ENCODE results near the gene IFT25.

The IFT25 gene

DNA sequence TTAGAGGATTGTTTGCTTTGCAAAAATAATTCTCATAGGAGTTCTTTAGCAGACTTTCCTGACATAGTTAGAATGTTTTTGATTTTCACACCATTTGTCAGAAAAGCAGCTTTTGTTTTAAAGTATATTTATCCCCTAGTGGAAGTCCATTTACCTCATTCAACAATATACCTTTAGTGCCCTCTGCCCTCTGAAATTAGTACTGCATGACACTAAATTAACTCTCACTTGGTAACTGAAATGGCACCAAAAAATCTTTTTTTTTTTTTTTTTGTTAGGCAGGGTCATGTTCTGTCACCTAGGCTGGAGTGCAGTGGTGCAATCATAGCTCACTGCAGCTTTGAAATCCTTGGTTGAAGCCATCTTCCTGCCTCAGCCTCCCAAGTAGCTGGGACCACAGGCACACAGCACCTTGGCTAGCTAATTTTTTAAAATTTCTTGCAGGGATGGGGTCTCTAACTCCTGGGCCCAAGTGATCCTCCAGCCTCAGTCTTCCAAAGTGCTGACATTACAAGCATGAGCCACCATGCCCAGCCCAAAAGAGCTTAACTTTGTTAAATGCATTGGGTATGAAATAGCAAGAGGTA is 14.3 kb upstream of the IFT25 start:
- in situ Hi-C loops (cut with MboI; ENCODE audit: low sequenced_read_pairs) = loop anchor here (25.0 kb wide), 1 partner anchor 97 kb away; no protein-coding TSS in a partner anchor

DNA sequence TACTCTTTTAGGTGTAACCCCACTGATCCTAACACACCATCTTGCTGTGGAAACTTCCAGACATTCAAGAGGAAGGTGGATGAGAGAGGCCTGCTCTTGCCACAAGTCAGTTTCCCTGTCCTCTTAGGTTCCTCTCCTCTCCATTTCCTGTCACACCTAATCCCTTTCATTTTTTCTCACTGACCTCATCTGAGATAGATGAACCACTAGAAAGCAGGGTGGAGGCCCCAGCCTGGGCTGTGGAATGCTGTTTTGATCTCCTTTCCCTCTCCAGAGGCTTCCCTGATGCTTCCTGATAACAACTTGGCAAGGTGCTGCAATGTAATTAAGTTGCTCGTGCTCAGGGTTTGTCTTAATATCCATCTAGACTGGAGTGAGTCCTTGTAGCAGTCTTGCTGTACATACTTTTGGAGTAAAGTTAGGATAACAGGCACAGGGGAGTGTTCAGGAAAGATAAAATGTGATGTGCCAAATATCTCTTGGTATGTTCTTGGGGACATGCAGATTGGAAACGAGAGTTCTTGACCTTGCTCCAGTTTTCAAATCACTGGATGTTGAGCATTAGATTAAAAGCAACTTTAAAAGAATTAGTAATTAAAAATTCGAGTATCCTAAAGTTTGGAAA is 11.8 kb upstream of the IFT25 start:
- in situ Hi-C loops (cut with MboI; ENCODE audit: low sequenced_read_pairs) = loop anchor here (25.0 kb wide), 1 partner anchor 95 kb away; no protein-coding TSS in a partner anchor

DNA sequence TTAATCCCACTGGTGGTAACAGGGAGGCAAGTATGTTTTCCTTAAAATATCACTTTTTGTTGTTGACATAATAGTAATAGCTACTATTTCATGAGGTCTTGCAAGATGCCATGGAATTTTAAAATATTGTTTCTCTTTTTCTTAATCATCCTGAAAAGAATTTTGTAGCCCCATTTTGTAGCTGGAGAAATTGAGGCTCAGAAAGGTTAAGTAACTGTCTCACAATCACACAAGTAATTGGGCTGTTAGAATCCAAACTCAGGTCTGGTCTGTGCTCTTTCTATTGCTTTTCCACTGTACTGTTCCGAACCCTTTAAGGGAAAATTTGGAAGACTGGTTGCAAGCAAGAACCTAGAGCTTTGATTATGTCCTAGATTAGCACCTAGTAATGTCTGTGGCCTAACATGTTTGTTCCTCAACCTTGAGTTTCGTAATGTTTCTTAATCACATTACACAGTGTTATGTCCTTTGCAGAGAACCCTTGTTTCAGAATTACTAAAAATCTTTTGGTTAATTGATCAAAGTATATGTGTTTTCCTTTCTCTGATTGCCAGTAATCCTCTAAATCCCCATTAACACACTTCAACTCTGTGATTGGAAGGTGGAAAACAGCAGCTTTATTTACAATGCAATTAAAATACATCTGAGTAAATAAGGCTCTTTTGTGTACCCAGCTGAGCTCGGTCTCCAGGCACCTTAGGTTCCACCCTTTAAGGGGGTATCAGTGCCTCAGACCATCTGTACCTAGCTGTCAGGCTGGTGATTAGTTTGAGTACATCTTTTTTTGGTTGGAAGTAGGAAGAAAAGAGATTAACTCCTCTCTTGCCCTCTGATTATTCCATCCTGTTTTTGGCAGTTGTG is 11.0 kb upstream of the IFT25 start:
- in situ Hi-C loops (cut with MboI; ENCODE audit: low sequenced_read_pairs) = loop anchor here (25.0 kb wide), 1 partner anchor 94 kb away; no protein-coding TSS in a partner anchor

DNA sequence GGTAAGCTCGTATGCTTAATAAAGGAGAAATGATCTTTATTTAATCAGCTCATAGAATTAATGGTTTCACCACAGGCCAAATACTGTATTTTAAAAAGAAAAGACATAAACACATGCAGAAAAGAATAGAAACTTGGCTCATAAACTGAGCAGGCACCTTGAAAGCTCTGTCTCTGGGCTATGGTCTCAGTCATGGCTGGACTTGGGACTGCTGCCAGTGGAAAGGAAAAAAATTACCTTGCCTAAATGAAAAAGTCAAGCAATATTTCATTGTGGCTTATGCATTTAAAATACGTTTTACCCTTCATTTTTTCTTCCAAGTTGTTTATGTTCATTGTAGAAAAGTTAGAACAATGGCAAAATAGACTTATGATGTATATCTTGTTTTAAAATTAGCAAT is 8.6 kb upstream of the IFT25 start:
- in situ Hi-C loops (cut with MboI; ENCODE audit: low sequenced_read_pairs) = loop anchor here (25.0 kb wide), 1 partner anchor 92 kb away; no protein-coding TSS in a partner anchor

DNA sequence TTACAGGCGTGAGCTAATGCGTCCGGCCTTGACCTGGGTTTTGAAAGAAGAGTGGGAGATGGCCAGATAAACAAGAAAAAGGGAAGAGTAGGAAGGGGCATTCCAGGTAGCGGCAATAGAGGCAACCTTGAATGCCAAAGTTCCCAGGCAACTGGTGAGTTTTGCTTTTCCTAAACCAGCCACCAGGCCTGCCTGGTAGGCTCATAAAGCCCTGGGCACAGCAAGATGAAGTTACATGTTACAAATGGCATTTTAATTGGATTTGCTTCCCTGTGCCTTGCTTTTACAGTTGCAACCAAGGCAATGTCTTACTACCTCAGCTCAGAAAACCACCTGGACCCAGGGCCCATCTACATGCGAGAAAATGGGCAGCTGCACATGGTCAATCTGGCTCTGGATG is 6.2 kb upstream of the IFT25 start:
- in situ Hi-C loops (cut with MboI; ENCODE audit: low sequenced_read_pairs) = loop anchor here (25.0 kb wide), 1 partner anchor 89 kb away; no protein-coding TSS in a partner anchor

DNA sequence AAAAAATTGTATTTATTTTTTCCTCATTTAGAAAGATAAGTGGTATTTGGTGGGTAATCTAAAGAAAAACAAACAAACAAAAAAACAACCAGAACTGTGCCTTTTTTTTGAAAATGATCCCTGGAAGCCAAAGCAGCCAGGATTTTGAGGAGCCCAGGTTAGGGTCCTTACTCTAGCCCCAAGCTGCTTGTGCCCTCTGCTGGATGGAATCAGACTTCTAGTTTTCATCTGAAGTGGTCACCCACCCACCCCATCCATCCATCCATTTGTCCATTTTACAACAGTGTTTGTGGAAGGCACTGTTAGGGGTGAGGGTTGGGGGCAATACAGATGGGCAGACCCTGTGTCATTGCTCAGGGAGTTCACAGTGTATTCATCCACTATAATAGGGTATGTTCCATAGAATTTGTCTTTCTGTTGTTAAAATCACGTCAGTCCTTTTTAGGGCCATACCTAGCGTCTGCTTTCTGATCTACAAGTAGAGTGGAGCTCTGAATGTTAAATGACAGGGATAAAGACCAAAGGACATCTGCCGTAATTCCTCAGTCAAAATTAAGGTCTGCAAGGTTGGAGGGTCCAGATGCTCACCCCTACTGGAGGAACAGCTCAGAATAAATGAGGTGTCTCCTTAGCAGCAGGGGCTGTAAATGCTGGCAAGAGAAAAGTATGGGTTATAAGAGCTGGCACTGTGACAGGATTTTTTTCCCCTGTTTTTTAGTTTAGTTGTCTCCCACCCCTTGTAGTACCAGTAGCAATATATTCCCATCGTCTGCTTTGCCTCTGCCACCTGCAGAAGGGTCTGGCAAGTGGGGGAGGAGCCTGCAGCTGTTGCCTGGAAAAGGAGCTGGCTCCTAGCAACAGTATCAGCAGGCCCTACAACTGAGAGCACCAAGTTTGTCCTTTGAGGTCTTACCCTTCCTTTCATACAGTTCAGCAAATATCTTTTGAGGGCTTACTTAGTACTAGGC is 3.8 kb upstream of the IFT25 start:
- in situ Hi-C loops (cut with MboI; ENCODE audit: low sequenced_read_pairs) = no loop called here

DNA sequence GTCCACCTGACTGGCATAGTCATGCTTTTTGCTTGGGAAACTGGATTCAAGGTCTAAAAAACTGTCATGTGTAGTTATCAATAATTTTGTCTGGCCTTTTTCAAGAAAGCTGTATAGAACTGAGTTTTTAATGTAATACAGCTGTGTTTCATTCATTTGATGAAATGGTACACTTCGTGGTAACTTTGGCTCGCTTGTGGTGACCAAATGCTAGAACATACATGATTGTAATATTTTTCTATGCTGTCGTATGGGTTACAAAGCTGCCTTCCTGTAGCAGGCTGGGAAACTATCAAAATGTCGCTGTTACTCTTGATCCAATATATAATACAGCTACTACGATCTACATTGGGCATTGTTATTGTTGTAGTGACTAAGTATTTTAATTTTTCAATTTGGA is 2.8 kb upstream of the IFT25 start:
- in situ Hi-C loops (cut with MboI; ENCODE audit: low sequenced_read_pairs) = no loop called here

DNA sequence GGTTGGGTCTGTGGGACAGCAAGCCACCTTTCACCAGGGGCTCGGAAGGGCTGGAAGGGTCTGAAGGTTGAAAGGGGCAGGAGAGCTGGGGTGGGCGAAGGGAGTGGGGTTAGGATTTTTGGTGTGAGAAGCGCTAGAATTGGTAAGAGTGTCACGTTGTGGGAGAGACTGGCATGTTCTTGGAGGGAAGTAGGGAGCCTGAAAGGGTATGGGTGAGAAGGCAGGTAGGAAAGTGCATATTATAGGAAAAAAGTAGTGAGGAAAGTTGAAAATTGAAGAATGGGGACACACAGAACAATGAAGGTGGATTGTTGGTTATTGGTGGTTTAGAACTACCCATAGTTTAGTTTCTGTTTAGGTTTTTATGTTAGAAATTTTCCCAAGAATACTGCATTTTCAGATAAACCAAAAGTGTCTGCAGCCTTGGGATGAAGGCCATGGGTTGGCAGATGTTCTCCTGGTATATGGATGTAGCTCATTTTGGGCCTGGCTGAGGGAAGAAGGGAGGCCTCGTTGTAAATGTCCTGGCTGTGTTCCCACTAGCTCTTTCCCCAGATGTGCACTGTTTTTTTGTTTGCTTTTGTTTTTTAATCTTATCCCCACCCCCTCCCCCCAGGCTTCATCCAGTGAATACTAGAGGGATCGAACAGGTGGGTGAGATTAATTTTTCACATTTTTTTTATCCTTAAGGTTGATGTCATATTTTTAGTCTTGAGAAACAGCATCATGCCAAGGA is 1.8 kb upstream of the IFT25 start:
- in situ Hi-C loops (cut with MboI; ENCODE audit: low sequenced_read_pairs) = no loop called here

DNA sequence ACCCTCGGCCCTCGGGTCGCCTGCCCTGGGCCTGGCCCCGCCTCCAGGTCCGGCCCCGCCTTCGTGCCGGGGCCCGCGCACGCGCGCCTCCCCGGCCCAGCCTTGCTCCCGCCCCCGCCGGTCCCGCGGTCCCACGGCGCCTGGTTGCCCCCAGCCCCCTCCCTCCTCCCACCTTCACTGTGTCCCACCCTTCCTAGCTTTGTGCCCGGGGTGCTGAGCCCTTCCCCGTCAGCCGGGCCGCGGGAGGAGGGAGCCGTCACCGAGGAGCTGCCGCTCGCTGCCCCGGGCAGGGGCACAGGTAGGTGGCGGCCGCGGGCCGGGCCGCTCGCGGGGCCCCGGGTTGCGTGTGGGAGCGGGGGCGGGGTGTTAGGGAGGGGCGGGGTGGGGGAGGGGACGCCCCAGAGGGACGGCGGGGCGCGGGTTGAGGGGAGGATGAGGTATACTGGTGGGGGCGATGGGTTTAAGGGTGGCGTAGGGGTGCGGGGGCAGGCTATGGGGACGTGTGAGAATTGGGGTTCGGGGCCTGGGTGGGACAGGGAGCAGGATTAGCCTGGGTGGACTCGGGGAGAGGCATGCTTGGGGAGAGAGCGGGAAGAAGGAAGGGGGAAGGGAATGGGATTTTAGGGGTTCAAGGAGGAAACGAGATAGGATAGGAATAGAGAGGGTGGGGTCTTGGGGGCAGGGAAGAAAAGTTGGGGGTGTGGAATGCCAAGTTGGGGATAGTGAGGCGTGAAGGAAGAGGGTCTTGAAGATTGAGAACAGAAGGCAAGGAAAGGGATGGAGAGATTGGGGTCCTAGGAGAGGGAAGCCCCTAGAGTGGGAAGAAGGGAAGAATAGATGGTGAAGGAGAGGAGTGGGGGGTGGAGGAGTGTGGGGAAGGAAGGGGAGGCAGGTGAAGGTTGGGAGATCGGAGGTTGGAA is 1.0 kb upstream of the IFT25 start, which contains the start of gene LRRC42:
Gene LRRC42 (plus strand): TSS at position 99 of the 920 bp plus-strand sequence. CDS start 5,650 bp downstream, outside the sequence.
- in situ Hi-C loops (cut with MboI; ENCODE audit: low sequenced_read_pairs) = no loop called here

DNA sequence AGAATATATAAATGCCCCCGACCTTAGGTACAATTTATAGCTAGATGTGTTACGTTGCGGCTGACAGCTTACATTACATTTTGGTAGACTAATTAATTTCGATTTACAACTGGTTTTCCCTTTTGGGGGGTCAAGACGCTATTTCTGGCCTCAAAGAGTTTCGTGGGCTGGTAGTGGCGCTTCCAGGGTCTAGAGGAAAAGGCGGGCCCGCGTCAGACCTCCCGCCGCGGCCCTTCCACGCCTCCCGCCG is 391 bp downstream of the IFT25 start:
- in situ Hi-C loops (cut with MboI; ENCODE audit: low sequenced_read_pairs) = no loop called here

DNA sequence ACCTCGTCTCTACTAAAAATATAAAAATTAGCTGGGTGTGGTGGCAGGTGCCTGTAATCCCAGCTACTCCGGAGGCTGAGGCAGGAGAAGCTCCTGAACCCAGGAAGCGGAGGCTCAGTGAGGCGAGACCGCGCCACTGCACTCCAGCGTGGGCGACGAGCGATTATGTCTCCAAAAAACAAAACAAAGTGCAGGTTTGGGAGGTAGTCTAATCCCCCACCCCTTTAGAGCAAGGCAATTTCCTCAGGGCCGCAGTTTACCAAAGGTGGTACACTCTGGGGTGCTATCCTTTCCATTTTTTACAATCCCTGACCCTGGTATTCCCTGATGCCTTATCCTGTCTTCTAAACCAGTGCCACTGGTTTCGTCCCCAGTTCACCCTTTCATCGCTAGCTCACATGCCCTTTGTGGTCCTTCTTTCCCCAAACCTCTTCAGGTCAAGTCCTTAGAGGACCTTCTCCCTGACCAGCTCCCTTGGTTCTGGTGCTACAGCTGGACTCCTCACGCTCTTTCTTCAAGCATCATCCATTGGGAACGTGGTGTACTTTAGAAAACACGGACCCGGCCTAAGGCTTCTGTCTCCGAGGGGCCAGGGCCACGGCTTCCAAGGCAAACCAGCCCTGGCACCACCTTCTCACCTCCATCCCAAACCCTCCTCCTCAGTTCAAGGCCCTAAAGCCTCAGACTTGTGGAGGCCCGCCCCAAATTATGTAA is 873 bp downstream of the IFT25 start:
- in situ Hi-C loops (cut with MboI; ENCODE audit: low sequenced_read_pairs) = no loop called here

DNA sequence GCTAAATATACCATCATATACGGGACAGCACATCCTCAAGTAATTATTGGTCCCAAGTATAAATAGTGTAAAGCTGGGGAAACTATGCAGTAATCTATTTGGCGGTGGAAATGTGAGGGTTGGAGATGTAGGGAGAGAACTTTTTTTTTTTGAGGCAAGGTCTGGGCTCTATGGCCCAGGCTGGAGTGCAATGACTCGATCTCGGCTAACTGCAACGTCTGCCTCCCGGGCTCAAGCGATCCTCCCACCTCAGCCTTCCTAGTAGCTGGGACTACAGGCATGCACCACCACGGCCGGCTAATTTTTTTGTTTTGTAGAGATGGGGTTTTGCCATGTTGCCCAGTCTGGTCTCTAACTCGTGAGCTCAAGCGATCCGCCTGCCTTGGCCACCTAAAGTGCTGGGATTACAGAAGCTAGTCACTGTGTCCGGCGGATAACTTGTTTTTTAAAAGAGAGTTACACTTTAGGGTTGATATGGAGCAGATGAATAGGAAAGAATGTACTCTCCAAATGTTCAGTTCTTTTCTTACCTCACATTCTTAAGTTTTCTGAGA is 1.9 kb downstream of the IFT25 start:
- in situ Hi-C loops (cut with MboI; ENCODE audit: low sequenced_read_pairs) = no loop called here

DNA sequence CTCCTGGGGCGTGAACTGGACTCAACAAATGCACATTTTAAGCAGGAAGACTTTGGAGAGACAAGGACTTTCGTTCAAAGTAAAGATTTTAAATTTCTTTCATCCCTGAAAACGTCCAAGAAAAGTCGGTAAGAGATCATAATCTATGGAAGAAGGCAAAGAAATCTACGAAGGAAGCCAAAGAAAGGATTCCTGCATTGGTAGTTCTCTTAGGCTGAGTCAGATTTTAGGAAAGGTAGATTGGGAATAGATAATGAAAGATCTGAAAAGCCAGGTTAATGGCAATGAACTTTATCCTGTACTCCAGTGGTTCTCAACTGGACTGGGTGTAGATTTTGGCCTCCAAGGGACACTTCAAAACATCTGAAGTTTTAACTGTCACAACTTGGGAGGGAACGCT is 2.4 kb downstream of the IFT25 start:
- in situ Hi-C loops (cut with MboI; ENCODE audit: low sequenced_read_pairs) = no loop called here

DNA sequence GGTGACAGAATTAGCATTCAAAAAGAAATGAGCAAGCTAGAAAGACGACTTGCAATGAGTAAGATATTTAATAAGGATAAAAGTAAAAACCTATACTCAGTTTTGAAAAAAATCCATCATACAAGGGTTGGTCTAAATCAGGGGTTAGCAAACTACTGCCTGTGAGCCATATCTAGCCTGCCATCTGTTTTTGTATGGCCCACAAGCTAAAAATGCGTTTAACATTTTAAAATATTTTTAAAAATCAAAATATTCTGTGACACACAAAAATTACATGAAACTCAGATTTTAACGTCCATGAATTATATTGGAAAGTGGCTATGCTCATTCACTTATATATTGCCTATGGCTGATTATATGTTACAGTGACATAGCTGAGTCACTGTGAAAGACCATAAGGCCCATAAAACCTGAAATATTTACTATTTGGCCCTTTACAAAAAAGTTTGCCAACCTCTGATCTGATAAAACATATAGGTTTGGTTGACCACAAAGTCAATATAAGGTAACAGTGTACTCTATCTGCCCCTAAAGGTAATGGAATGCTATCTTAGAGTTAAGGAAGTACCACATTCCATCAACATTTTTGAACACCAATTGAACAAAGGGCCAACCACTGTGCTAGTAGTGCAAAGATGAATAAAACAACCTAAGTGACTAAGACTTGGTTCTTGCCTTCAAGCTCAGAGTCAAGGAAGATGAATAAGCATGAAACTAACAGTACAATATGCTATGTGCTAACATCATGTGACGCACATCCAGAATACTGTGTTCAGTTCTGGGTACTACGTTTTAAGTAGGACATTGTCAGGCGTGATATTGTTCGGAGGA is 3.2 kb downstream of the IFT25 start:
- in situ Hi-C loops (cut with MboI; ENCODE audit: low sequenced_read_pairs) = no loop called here

DNA sequence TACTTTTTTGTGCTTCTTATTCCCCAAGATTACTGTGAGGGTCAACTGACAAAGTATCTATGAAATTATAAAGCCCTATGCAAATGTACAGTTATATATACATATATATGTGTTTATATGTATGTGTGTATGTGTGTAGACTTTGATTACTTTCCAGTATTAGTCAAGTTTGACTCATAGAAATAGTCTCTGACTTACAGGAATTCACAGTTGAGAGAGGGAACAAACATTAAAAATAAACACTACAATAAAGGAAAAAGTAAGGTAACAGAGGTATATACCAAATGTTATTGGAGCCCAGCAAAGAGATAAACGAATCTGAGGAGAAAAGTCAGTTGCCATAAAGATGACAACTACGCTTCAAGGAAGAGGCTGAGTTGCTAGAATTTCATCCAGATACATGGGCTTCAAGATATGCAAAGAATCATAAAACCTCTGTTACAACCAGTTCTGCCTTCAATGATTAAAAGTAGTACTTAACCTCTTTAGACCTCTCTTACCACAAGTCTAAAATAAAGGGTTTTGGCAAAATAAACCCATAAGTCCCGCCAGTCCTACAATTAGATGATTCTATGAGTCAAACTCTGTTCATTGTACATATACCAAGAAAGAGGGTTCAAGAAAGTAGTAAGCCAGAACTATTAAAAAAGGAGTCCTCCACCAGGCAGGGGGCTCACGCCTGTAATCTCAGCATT is 7.2 kb downstream of the IFT25 start:
- in situ Hi-C loops (cut with MboI; ENCODE audit: low sequenced_read_pairs) = no loop called here

DNA sequence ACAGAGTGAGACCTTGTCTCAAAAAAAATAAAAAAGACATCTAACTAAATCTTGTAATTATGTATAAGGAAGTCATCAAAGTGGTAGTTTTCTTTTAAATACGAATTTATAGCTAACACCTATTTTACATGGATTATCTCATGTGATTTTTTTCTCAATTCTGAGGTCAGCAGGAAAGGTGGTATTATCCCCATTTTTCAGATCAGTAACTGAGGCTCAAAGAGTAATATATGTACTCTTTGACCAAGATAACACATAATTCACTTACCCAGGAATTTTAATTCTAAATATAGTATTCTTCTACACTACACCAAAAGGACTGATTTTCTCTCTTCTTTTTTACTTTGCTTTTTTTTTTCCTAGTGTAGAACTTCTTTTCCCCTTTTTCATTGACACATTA is 9.1 kb downstream of the IFT25 start:
- in situ Hi-C loops (cut with MboI; ENCODE audit: low sequenced_read_pairs) = no loop called here
